ENCODE data around the gene DLG2.

GRCh38 chr11:85666687-85667086, 39.5 kb upstream of the DLG2 start:
- no peak for TF ChIP-seq CTCF (IDR thresholded peaks at IDR 0.05)
- TF ChIP-seq POLR2A (IDR thresholded peaks at IDR 0.05): no peak

Data from ovary (tissue), 3 donors.